GM21619 (cell line): ENCODE results near the gene PCSK2.

ENCODE experiments used
- ATAC-seq: cut with Tn5 transposase; IDR thresholded peaks from one replicate; pipeline ENCODE4 v1.9.1; 2021; ENCODE audit not compliant: unreplicated experiment

PCSK2 gene

DNA sequence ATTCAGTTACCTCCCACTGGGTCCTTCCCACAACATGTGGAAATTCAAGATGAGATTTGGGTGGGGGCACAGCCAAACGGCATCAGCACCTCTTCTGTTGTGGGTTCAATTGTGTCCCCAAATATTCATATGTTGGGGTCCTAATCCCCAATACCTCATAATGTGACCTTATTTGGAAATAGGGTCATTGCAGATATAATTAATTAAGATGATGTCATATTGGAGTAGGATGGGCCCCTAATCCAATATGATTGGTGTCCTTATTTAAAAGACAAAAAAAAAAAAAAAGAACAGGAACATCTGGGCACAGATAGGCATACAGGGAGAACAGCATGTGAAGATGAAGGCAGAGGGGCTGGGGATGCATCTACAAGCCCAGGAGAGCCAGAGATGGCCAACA lies 214.9 kb downstream of the PCSK2 start:
- ATAC-seq: no peak

DNA sequence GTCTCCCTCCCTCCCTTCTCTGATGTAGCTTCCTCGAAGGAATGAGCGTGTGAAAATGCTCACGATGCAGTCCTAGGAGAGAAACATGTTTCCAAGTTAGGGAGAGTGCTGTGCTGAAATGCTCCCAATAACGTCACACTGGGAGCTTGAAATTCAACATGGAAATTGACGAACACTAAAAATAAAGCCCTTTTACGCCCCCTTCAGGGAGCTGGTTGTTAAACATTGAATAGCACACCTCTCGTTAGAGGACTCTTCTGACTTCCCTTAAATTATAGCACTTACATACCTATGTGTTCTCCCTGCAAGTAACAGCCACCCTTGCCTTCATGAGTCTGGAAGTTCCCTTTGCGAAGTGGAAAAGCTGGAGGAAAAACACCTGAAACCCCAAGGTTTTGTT lies 215.7 kb downstream of the PCSK2 start:
- ATAC-seq: no peak

DNA sequence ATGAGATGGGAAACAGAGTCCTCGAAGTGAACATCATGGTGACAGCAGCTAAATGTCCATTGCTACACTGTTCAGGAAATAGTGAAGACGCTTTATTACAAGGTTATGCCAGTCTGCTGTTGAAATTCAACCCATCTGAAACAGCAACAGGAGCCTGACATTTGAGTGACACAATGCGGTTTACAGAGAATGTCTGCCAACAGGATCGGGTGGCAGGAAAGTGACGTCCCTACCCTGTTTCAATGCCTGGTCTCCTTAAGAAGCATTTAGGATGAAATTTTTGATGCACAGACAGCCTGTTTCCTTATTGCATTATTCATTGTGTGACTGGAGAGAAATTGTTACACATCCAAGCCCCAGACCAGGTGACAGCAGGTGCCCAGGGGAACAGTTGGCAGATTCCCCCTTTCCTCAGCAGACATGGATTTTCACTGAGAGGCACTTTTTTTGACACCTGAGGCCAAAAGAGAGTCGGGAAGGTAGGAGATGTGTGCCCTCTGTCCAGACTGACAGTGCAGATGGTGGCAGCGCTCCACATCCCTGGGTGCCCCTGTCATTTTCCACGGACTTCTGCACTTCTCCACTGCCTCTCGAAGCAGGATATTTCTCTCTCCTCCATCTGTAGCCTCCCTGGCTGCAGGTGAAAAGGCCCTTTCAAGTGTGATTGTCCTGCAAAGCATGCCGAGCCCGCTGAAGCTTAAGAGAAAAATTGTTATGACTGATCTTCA lies 216.5 kb downstream of the PCSK2 start:
- ATAC-seq: no peak

DNA sequence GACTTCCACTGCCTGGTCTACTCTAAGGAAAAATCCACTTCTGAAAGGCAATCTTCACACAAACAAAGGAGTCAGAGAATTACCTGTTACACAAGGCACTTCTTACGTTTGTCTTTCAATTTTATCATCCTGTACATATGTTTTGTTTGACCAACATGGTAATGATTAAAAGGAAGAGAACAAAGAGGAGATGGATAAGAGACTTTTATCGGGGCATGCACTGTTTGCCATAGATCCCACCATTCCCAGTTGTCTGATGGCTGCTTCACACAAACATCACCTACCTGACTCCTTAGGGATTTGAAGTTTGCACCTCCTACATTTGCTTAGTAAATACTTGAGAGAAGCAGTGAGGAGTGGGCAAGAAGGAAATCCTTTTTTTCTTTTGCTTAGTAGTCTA lies 217.3 kb downstream of the PCSK2 start:
- ATAC-seq: no peak

DNA sequence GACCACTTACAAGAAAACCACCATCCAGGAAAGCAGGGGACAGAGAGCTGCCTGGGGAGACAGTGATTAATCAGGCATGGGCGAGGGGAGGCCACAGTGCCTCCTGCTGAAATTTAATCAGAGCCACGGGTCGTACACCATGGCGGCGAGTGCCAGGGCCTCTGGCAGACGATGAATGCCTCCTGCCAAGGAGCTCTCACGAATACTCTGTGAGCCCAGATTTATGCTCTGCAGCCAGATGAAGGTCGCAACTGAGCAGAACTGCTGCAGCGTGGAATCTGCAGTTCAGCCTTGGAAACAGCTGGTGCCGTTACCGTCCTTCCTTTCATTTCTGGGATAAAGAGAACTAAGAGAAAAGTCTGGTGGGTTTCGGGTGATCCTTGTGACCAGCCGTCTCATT lies 218.7 kb downstream of the PCSK2 start:
- no peak for ATAC-seq

DNA sequence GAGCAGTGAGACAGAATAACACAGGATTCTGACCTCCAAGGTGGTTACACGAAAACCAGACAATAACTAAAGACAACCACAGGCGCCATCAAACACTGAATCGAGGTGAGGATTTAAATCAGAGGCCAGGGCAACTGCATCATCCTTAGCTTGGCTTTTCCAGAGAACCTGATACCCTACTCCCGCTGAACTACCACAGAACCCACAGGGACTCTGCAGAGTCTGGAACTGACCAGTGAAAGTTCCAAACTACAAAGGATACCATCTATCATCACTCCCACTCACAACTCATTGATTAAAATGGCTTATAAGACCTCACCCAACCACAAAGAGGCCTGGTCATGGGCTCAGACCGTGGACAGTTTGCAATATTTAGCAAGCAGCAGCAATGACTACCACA lies 219.3 kb downstream of the PCSK2 start:
- no peak for ATAC-seq

DNA sequence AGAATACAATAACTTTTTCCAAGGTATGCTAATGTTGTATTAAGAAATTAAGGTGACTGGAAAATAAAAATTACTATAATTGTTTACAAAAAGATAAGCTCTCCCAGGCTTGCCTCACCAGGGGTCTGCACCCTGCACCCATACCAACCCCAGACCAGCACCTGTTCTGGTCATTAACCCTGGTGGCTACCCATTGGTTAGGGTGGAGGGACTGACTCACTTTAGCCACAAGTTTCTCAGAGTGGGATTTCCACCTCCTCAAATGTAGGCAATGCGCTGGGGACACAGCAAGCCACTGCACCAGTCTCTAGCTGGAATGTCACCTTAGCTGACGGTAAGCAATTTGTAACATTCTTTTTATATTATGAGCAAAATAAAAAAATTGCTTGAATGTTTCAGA lies 221.2 kb downstream of the PCSK2 start:
- no peak for ATAC-seq

DNA sequence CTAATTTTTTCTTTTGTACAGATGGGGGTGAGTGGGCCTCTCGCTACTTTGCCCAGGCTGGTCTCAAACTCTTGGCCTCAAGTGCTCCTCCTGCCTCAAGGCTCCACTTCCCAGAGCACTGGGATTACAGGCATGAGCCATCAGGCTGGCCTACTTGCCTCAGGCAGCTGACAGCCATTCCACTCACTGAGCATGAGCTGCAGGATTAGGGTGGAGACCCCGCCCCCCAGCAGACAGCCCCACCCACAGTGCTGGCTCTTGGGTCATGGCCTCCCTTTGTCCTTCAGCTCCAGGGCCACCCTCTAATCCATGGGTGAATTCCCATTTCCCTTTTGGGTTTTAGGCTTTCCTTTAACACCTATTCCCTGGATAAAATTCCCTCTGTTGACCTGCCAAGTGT lies 222.2 kb downstream of the PCSK2 start:
- no peak for ATAC-seq

DNA sequence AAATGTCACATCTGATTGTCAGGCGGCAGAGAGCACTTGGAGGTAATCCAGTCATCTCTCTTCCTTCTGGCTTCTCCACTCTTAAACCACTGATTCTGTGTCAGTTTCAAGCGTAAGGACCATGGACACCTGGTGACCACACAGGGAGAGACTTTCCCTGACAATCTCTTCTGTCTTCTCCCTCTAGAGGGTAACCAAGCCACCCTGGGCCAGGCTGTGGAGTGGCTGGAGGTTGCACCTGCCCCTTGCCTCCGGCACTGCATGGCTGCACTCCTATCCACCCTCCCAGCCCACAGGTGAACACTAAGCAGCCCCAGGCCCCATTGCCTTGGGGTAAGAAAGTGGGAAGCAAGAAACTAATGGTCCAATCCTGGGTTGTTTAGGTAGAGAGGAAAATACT lies 225.6 kb downstream of the PCSK2 start:
- ATAC-seq: no peak

DNA sequence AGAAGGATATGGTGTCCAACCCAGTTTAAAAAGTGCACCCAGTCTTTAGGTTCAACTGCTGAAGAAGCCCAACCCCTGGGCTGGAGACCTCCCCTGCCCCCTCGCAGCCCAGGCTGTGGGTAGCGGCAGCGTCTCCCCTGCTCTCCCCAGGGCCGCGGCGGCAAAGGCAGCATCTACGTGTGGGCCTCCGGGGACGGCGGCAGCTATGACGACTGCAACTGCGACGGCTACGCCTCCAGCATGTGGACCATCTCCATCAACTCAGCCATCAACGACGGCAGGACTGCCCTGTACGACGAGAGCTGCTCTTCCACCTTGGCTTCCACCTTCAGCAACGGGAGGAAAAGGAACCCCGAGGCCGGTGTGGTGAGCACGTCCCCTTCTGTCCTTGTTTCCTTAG lies 226.8 kb downstream of the PCSK2 start:
- ATAC-seq: no peak

DNA sequence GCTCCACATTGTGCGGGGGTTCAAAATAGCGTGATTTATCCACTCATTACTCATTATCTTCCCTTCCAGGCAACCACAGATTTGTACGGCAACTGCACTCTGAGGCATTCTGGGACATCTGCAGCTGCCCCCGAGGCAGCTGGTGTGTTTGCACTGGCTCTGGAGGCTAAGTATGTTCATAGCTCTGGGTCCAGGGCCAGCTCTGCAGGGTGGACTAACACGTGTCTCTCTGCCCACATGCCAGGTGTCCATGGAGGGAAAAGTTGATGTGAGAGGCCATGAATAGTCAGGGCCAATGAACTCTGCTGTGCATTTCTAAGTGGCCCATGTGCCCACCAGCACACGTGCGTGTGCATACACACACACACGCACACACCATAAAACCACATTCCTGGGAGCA lies 229.4 kb downstream of the PCSK2 start:
- no peak for ATAC-seq

DNA sequence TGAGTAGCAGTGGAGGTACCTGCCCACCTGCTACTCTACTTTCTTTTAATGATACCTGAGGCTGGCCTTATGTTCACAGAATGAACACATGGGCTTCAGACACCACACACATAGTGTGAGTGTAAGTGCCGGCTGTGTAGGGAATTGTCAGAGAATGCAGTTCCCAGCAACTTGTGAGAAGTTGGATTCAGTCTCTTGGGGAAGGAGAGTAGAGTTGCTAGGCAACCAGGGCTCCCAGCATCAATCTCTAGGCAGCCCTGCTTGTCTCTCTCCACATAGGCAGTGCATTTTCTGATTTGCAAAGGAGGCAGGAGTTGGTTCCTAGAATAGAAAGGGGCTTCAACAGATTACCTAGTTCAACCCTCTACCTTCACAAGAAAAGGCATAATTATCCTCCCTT lies 230.2 kb downstream of the PCSK2 start:
- no peak for ATAC-seq

DNA sequence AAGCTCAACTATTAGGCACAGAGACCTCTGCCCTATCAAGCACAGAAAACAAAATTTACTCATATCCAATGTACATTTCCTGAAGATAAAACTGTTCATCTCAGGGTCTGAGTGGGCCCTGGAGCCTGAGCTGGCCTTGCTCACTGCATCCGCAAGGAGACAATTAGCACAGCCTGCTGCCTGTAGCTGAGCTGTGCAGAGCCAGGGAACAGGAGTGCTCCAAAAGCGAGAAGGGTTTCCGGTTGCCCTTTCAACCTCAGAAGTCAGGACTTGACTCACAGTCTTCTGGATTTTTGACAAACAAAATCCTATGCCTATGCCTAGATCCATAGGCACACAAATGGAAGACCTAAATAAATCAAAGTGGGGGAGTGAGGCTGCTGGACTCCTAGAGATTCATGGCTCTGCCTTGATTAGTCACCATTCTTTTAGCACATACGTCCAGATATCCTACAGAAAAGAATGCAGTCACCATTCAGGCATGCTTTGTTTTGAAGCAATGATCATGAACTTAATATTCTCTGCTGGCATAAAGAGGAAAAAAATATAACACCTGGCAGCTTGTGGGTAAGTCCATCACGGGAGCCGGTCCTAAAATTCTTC lies 230.8 kb downstream of the PCSK2 start:
- ATAC-seq: no peak

DNA sequence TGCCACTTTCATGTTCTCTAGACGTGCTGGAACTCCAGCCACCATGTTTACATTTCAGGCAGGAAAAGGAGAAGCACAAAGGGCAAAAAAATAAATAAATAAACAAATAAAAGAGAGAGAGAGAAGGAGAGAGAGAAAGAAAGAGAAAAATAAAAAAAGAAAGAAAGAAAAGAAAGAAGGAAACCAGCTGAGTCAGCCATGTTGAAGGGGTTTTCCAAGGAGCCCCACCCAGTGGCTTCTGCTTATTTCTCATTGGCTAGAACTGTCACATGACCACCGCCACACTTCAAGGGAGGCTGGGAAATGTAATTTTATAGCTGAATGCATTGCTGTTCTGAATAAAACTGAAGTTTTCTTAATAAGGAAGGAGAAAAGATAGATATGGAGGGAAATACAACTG lies 233.3 kb downstream of the PCSK2 start:
- ATAC-seq: no peak

DNA sequence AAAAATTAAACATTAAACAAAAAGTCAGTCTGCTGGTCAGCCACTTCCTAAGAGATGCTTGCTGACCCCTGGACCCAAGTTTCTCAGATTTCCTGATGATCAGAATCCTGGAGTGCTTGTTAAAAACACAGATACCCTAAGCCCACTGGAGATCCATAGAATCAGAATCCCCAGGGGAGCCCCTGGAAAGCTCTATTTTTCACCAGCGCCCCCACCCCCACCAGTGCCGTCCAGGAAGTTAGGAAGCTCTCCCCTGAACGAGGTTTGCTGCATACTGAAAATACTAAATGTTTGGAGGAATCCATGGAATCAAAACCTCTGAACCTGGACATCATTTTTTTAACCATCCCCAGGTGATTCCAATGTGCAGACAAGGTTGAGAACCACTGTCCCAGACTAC lies 235.1 kb downstream of the PCSK2 start:
- ATAC-seq: no peak

DNA sequence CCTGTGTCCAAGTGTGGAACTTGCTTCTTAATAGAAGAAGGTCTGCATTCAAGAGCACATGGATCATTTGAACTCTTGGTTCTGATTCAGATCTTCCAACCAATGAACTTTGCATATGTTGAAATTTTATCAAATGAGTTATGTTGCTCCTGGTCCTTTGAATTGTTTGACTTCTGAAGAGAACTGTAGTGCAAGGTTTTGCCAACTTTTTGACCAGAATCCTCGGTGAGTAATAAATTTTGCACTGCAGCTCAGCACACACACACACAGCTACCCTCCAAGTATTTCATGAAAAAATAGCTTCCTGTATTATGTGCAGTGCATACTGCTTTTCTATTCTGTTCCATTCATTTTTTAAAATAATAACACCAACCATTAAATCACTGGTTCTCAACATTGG lies 236.9 kb downstream of the PCSK2 start:
- ATAC-seq: no peak

DNA sequence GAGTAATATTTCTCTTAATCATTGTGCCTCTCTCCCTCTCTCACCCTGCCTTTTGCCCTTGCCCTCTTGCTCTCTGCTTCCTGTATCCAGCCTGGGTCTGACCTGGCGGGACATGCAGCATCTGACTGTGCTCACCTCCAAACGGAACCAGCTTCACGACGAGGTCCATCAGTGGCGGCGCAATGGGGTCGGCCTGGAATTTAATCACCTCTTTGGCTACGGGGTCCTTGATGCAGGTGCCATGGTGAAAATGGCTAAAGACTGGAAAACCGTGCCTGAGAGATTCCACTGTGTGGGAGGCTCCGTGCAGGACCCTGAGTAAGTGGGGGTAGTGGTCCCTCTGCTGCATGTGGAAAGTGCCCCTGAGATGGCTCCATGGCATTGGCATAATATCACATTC lies 238.4 kb downstream of the PCSK2 start:
- no peak for ATAC-seq

DNA sequence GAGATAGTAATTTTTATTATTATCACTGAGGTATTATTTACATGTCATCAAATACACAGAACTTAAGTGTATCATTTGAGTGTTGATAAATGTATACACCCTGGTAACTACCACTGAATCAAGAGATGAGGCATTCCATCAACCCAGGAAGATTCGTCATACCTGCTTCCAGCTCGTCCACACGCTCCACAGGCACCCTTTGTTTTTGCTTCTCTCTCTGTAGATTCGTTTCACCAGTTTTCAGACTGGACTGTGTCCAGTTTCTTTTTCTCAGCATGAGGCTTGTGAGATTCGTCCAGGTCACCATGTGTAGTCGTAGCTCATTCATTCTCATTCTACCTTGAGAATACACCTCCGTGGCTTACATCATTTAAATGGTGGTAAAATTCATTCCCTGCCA lies 239.8 kb downstream of the PCSK2 start:
- ATAC-seq: no peak

DNA sequence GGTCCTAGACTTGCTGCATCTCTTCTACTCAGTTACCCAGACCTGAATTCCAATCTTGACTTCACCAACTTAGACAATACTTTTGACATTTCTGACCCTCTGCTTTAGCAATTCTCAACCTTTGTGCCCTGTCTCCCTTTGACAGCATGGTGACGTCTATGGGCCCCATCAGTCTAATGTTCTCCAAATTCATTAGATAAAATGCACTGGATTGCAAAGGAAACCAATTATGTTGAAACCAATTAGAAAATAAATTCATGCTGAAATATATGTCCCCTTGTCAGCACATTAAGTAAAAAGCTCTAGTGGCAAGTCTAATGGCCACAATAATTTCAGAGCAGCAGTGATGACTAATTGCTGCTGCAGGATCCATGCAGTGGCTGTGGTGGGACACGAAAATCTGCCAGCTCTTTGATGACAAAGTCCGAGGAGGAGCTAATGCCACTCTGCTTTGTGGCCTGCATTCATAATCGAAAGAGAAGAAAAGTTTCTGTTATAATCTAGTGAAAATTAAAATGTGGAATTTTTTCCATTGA lies 240.3 kb downstream of the PCSK2 start:
- no peak for ATAC-seq

DNA sequence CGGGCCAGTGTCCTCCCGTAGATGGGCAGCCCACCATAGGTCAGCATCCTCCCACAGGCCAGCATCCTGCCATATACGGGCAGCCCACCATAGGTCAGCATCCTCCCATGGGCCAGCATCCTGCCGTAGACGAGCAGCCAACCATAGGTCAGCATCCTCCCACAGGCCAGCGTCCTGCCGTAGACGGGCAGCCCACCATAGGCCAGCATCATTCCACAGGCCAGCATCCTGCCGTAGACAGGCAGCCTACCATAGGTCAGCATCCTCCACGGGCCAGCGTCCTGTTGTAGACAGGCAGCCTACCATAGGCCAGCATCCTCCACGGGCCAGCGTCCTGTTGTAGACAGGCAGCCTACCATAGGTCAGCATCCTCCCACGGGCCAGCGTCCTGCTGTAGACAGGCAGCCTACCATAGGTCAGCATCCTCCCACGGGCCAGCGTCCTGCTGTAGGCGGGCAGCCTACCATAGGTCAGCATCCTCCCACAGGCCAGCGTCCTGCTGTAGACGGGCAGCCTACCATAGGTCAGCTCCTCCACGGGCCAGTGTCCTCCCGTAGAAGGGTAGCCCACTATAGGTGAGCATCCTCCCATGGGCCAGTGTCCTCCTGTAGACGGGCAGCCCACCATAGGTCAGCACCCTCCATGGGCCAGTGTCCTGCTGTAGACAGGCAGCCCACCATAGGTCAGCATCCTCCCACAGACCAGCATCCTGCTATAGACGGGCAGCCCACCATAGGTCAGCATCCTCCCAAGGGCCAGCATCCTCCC lies 241.4 kb downstream of the PCSK2 start:
- ATAC-seq: no peak

DNA sequence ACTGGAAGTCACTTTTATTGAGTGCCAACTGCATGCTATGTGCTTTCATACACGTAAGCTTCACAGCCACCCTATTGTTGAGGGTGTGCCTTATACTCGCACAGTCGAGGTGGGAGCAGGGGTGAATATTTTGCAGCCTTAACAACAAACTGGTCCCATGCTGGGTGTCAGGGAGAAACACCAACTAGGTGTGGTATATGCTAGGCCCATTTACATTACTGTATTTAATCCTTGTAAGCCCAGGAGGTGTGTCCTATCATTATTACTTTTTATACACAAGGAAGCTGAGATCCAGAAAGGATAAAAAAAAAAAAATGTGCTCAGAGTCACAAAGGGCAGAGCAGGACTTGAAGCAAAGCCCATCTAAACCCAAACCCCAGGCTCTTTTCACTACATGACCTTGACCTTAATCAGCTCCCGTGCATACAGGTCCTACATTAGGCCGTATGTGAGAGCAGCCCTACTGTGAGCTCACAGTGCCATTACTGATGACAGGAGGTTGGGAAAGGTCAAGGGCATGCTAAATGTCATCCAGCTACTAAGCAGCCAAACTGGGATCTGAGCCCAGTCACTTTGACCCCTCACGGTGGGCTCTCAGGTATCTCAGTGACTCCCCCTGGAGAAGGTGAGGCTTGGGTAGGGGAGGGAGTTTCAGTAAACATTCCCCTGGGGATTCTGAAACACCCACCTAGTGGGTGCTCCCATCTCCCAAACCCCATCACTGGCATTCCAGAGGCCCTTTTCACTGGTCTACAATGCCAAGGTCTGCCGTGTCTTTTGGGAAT lies 242.6 kb downstream of the PCSK2 start:
- ATAC-seq: no peak
